HuH-7 (cell line): Measurements from ENCODE around the gene SNAI3.

Experiments used
- DNase-seq: peaks from one replicate; pipeline ENCODE4 v3.0.0; 2011; ENCODE audit warnings: low spot score

SNAI3 gene

GRCh38 chr16:88649924-88650748 is 36.2 kb downstream of the SNAI3 start:
- peak; percentile 75 for DNase-seq

DNA sequence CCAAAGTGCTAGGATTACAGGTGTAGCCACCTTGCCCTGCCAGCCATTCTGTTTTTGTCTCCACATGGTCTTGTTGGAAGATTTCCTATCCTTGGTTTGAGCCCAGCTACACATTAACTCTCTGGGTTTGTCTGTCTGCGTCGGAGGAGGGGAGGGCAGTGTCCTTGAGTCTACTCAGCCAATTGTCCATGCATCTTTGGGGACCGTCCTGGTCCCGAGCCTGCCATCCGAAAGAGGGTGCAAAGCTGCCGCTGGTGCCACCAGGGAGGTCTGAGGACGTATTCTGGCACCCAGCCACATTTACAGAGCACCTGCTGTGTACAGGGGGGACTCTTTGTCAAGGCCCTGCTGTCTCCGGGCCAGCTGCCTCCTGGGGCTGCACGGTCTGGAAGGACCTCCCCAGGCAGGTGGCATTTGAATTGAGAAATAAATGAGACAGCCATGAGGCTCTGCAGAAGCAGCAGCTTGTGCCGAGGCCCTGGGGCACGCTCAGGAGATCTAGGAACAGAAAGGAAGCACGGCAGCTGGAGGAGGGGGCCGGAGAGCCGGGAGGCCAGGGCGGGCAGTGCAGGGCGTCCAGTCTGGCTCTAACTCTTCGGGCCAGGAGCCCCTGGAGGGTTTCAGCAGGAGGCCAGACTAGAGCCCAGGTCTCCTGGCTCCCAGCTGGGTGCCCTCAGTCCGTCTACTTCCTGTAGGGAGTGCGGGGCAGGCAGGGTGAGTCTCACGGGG is 36.9 kb downstream of the SNAI3 start:
- DNase-seq = no peak

- no peak for DNase-seq
Observed at GRCh38 chr16:88647178-88648070, 38.9 kb downstream of the SNAI3 start.

DNA sequence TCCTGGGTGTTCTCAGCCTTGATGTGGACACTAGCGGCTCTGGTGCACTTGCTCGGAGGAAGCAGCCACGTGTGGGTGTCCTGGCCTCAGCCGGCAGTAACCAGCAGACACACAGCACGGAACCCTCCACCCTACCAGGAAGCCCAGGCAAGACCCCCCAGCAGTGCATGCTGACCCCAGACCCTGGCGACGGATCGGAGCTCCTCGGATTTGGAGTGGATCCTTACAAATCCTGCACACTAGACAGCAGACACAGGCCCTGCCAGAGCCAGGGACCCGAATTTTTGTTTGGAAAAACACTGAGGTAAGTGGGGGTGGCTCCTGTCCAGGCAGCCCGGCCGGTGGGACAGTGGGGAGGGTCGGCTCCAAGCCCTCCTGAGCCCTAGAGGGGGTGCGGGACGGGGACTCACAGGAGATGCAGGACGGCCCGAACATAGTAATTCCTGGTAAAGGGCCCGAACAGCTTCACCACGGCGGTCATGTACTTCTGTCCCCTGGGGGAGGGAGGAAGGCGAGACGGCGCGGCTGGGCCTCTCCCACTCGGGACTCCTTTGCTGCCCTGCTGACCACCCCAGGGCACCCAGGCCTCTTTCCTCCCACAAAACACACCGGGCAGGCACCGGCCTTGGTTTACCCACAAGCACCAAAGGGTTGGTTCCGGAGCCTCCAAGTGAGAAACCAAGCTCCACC is 39.8 kb downstream of the SNAI3 start:
- no peak for DNase-seq

DNA sequence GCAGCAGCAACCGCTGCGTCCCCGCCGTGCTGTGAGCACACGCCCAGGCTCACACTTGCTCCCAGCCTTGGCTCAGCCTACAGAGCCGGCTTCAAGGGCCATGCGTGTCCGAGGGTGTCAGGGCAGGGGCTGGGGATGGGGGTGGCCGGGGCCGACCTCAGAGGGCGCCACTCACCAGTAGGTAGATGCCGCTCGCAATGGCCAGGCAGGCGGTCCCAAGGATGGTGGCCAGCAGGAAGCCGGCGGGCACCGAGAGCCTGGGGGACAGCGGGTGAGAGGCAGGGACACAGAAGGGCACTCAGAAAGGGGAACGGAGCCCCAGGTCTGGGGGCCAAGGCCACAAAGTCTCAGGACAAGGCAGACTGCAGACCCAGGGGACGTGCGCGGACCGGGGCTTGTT is 40.4 kb downstream of the SNAI3 start:
- no peak for DNase-seq

DNA sequence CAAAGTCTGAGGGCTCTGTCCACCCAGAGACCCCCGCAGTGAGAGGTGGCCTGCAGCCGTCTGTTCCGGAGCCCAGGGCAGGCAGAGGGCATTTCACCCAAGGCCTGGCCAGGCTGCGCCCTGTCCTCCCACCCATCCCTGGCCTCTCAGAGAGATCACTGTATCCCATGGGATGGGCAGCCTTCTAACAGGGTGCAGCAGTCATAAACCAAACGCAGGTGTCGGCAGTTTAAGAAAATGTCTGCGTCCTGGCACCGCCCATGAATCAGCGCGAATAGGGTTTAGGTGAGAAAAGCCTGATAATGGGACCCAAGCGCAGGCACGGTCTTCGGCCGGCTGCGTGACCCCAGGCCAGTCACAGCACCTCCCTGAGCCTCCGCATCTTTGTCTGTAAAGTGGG is 40.9 kb downstream of the SNAI3 start:
- DNase-seq = no peak

DNA sequence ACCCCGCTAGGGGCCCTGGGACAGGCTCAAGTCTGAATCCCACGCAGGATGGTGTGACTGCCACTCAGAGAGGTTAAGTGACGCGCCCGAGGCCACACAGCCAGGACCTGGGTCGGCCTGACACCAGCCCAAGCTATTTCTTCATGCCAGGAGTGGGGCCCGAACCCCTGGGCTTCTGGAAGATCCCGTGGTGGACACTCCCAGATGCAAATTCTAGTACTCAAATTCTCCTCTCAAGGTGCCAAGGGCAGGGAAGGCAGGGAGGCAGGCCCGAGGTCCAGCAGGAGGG is 42.7 kb downstream of the SNAI3 start:
- no peak for DNase-seq

DNA sequence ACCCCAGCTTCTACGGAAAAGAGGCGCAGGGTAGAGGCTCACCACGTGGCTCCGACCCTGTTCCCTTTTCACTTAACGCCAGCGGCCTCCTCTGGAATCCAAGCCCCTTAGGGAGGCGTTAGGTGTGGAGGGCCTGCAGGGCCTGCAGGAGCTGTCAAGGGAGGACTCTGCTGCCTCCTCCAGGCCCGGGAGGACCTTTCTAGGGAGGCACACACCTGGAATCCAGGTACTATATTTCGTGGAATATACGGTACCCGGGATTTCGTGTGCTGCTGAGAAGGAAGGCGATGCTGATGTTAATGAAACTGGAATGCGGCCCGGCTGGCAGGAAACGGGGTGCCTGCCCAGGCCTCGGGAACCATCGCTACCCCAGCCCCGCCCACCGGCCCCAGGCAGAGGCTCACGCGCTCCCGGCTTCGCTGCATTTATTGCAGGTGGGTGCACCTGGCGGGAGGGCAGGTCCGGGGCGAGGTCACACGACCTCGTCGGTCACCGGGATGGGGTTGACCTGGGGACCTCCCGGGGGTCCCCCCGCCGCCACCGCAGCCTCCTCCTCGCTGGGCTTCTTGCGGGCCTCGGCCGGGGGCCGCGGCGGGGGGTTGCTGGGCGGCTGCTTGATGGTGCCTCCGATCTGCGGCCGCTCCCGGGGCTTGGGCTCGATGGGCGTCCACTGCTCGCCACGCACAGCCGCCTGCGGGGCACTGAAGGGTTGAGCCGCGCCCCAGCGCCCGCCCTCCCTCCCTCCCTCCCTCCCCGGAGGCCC is 43.2 kb downstream of the SNAI3 start:
- DNase-seq = no peak

GRCh38 chr16:88640498-88641247 is 45.6 kb downstream of the SNAI3 start:
- DNase-seq = no peak

DNA sequence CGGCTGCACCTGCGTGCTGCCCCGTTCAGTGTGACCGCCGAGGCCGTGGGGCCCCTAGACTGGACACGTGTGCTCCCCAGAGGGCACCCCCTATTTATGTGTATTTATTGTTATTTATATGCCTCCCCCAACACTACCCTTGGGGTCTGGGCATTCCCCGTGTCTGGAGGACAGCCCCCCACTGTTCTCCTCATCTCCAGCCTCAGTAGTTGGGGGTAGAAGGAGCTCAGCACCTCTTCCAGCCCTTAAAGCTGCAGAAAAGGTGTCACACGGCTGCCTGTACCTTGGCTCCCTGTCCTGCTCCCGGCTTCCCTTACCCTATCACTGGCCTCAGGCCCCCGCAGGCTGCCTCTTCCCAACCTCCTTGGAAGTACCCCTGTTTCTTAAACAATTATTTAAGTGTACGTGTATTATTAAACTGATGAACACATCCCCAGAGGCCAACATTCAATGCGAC is 46.2 kb downstream of the SNAI3 start:
- DNase-seq = no peak

- peak; percentile 45 for DNase-seq
Observed at GRCh38 chr16:88639231-88640038, 46.9 kb downstream of the SNAI3 start.

DNA sequence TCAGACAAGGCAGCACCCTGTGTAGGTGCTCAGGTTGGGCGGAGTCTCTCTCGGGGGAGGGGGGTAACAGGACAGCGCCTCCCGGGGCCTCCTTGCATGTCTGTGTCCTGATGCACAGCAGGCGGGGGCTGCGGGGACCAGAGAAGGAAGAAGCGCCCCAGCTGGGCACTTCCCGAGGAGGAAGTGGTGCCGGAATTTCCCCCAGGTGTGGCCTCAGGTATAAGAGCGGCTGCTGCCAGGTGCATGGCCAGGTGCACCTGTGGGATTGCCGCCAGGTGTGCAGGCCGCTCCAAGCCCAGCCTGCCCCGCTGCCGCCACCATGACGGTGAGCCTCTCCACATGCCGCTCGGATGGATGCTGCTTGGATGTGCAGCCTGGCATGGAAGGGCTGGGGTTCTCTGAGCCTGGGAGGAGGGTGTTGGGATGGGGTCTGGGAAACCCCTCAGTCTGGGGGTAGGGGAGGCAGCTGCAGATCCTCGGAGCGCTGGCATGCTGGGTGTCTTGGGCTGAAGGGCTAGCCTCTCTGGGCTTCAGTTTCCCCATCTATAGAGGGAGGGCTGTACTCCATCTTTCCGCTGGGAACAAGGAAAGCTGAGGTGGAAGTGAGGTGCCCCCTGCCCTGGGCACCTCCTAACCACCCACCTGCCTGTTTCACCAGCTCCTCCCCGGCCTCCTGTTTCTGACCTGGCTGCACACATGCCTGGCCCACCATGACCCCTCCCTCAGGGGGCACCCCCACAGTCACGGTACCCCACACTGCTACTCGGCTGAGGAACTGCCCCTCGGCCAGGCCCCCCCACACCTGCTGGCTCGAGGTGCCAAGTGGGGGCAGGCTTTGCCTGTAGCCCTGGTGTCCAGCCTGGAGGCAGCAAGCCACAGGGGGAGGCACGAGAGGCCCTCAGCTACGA is 47.7 kb downstream of the SNAI3 start, which contains the start of gene IL17C:
TSS of gene IL17C (plus strand) at position 250 of the 908 bp plus-strand sequence. CDS start at position 320, 70 bp downstream.
- no peak for DNase-seq

GRCh38 chr16:88636488-88637265 is 49.6 kb downstream of the SNAI3 start:
- DNase-seq = no peak

GRCh38 chr16:88635671-88636319 is 50.5 kb downstream of the SNAI3 start:
- no peak for DNase-seq

DNA sequence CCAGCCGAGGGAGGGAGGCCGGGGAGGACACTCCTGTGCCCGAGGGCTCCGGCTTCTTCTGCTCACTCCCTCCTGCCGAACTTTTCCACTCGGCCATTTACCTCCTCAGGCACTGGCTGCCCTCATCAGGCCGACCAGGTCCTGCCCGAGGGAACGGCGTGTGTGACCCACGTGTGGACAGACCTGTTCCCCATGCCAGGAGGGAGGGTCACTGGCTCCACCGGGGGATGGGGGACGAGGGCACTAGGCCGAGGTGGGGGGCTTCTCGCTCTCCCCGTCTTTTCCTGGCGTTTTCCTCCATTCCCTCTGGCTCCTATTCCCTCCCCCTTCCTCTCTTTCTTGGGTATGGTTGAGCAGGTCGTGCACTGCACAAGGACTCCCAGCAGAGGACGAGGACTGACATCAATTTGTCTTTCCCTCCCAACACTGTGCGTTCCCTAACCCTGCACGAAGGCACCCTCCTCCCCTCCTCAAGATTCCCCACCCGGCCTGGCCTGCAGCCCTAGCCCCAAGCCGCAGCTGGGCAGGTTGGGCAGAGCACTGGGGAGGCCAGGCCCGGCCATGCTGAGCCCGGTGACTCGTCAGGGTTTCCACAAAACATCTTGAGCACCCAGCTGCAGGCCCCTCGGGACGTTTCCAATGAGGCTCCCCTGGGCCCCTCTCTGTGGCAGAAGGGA is 51.2 kb downstream of the SNAI3 start:
- DNase-seq = no peak
